Stimulated activated CD8-positive, alpha-beta memory T cell treated with anti-CD3 and anti-CD28 coated beads, Interleukin-12 subunit alpha, Interleukin-12 subunit beta, amount 100 ng/mL, for 1 hour (primary cell): ENCODE data around the gene MPEG1.

Experiments
- DNase-seq: peaks from one replicate; pipeline ENCODE4 v3.0.0-alpha.2; 2020; ENCODE audit warnings: low read depth

The MPEG1 gene, protein sequence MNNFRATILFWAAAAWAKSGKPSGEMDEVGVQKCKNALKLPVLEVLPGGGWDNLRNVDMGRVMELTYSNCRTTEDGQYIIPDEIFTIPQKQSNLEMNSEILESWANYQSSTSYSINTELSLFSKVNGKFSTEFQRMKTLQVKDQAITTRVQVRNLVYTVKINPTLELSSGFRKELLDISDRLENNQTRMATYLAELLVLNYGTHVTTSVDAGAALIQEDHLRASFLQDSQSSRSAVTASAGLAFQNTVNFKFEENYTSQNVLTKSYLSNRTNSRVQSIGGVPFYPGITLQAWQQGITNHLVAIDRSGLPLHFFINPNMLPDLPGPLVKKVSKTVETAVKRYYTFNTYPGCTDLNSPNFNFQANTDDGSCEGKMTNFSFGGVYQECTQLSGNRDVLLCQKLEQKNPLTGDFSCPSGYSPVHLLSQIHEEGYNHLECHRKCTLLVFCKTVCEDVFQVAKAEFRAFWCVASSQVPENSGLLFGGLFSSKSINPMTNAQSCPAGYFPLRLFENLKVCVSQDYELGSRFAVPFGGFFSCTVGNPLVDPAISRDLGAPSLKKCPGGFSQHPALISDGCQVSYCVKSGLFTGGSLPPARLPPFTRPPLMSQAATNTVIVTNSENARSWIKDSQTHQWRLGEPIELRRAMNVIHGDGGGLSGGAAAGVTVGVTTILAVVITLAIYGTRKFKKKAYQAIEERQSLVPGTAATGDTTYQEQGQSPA

DNA sequence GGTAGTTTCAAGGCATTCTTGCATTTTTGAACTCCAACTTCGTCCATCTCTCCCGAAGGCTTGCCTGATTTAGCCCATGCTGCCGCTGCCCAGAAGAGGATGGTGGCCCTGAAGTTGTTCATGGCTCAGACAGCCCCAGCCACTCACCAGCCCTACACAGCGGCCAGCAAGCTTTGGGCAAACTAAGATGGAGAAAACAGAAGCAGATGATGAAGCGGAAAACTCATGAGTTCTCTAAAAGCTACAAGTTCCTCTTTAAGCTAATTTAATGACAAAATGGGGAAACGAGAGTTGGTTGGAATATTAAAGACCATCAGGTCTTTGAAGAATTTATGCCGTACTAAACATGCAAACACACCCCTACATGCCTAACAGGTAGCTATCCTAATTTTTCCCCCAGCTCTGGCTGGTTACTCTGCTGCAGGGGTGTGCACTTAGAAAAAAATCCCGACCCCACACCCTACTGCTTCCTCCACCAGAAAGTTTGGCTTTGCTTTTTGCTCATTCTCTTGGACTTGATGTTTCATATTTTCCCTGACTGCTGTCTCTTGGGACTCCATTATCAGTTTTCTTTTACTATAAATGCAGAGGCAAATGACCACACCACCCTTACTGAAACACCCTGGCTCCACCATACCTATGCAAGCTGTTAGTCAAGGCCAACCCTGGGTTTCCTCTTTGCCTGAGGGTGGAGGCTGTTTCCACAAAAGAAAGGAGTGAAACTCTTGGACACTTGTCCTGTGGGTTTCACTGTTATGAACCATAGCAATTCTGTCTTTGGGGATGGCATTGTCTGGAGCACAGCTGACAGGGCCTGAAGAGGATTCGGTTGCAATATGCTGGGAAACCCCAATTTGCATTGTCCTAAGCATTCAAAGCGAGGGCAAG is at the start of gene MPEG1:
Gene MPEG1, minus strand, starts transcription at position 184 of the 888 bp plus-strand sequence. Its CDS starts 62 bp downstream, at position 122.
- no peak for DNase-seq

DNA sequence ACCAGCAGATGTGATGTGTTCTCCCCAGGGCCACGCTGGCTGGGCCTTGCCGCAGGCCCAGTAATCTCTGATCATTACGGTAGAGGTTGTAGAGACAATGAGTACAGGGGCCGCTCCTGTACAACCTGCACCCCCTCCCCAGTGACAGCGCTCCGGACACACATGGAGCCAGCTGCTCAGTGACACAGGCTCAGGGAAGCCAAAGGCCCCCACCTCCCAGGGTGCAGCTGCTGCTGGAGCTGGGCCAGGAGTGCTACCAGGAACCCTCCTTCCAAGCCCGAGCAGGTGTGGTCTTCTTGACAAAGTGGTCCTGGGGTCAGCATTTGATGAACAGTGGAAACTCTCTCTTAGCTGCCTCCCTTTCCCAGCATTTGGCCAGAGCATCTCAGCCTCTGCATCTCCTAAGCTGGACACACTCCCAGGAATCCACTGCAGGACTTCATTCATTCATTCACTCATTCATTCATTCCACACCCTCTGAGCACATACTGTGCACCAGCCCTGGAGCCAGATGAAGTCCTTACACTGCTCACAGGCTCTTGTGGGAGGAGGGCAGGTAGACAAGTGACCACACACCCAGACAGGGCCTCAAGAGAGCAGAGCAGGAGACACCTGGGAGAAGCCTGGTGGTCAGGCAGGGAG is 49.6 kb upstream of the MPEG1 start:
- DNase-seq, result no peak

DNA sequence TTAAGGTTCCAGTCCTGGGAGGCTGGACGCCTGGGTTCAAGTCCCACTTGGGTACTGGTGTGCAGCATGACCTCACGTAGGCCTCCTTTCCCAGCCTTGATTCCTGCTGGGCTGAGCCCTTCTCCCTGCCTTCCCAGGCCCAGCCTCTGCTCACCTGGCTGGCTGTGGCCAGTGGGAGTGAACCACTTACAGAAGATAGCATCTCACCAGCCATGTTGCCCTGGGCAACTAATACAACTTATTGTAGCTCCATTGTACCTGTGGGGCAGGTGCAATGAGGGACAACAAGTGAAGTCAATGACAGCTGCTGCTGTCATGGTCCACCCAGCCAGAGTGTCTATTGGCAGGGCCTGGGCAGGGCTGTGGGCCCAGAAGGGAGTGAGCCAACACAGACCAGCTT is 48.4 kb upstream of the MPEG1 start:
- DNase-seq, result no peak

DNA sequence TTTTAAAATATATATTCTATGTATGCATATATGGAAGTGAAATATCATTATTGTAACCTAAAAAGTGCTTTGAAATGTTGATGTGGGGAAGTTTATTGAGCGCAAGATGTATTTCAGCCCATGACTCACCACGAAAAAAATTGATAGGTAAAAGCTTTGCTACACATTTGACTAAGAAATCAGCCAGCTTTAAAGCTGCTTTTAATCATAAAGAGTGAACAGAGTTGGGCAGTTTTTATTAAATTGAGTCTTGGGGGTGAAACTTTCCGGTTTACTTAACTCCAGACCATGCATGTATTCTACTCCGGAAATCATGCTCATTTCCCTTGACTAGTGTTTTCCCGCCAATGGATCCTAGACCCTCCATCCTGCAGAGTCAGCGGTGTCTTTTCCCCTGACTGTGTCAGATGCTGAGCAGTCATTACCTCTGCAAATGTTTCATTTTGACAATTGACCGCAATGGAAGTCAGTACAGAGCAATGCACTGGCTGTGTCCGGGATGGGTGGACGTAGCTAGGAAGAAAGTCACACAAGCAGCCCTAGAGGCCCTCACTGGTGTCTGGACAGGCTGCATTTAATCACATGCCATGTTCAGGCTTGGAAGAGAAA is 47.2 kb upstream of the MPEG1 start:
- DNase-seq, result no peak

DNA sequence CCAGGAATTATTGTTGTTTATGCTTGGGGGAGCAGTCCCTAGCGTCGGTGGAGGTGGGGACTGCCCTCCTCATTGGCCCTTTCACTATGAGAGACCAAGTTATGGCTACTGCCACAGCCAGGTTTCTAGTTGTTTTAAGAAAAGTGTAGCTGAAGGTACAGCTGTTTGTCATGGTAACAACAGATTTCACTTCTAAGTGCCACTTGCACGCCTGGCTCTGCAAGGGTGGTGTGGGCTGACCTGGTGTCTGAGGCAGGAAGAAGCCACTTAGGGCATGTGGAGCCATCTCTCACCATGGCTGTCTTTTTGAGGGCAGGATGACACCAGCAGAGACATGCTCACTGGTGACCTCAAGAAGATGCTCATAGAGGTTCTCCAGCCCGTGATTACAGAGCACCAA is 46.3 kb upstream of the MPEG1 start:
- no peak for DNase-seq

DNA sequence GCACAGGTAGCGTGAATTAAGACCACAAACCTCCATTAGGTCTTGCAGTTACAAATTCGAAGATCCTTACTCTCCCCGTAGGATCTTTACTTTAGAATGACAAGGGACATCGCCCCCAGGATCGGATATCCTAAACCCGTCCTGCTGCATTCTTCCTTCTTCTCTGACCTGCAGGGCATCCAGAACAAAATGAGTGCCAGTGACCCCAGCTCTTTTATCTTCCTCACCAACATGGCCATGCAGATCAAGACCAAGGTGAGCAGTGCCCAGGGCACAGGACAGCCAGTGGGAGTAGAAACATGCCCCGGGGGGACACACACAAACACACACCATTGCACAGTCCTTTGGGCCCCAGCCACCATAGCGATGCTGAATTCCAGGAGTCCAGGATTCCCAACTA is 42.6 kb upstream of the MPEG1 start:
- no peak for DNase-seq

DNA sequence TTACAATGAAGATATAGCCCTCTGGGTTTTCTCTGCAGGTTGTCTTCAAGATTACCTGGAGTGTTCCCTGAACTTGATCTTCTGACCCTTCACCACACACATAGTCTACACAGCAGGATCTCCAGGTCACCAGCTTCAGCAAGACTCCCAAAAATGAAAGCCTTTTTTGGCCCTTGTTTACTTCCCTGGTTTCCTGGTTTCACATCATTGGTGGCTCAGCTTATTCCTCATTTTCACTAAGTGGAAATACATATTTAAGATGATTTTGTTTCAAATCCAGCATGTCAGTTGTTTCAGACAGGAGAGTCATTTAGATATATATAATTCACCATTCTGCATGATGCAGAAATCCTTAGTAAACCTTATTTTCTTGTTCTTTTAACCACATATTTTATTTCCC is 41.6 kb upstream of the MPEG1 start:
- DNase-seq, result no peak

DNA sequence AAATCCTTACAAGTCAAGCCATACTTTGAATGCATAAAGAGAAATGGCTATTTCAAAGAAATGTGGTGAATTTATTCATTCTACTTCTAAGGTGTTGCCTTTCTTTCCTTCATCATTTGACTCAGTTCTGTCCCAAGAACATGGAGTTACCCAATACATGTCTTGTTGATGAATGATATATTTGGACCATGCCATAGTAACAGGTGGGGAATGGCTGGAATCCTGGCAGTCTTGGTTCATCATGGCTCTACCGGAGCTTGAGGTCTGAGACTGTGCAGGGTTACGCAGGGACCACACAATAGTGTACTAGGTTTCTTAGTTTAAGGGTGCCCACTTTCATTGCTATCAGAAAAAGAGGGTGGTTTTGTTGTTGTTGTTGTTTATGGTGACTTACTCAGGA is 40.3 kb upstream of the MPEG1 start:
- no peak for DNase-seq

DNA sequence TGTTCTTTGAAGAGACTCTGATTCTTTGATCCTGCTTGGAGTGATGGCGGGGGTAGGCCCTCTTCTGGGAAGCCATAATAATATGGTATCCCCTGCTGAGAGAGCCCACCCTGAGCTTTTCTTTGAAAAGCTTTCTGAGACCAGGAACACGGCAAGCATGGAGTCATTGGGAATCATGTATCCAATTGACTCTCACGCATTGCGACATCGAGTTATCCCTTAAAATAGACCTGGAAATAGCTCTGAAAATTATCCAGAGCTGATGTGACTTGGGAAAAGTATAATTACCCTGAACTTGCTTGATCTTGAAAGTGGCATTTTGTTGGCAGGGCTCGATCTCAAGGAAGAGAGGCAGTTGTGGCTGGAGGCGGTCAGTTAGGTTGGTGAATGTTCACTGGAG is 36.8 kb upstream of the MPEG1 start:
- no peak for DNase-seq

DNA sequence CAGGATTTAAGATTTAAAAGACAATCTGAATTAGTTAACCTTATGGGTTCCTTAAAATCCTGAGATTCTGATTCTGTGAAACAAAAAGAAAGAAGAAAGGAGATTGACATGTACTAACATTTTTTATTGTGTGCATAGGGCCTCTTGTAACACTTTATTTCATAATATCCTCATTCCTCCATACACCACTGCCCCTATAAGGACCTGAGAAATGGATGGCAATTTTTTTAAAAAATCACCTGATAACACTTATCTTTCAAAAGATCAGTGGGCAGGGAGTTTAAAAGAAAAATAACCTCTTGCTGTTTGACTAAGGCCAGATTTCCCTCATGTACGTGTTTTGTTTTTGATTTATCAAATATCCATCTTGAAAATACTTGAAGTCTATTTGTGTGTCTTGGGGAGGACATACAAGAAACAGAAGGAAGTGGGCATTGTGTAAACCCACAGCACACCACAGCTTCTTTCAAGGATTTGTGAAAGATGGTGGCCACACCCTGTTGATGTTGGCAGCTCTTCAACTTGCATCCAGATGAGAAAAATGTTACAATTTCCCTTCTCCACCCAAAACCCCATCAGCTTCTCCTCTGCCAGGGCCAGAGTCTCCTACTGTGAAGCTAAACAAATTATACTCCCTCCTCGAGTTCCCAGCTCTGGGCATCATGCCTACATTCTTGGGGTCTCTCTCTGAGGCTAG is 35.0 kb upstream of the MPEG1 start:
- DNase-seq, result no peak

DNA sequence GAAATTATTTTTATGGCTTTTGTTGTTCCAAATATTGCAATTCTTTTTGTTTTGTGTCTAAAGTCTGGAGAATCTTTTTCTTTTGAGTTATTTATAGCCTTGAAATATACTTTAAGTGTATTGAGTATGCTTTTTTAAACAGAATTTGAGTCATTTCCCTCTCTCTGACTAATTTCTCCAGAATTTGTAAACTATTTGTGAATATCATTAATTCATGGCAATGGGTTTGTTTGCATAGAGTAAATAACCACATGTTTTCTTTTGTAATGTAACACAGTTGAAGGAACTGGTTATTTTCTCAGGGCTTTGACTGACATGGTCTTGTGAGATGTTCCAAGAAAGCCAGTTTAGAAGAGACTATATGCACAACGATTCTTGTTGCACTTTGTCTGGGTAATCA is 30.9 kb upstream of the MPEG1 start:
- DNase-seq, result no peak

DNA sequence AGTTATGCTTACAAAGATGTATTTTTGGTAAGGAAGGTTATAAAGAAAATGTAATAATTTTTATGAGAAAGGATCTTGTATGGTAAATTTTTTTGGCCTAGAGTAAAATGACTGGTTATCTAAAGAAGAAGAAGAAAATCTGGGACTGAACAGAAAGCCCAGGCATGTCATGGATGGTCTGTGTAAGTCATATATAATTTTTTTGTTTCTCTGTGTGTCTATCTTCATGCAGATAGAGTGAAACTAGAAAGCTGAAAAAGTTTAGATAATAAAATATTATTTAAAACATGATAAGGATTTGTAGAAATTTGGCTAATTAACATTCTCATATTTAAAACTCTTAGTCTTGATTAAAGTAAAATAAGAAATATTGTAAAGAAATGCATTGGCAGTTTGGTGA is 27.6 kb upstream of the MPEG1 start:
- DNase-seq, result no peak

DNA sequence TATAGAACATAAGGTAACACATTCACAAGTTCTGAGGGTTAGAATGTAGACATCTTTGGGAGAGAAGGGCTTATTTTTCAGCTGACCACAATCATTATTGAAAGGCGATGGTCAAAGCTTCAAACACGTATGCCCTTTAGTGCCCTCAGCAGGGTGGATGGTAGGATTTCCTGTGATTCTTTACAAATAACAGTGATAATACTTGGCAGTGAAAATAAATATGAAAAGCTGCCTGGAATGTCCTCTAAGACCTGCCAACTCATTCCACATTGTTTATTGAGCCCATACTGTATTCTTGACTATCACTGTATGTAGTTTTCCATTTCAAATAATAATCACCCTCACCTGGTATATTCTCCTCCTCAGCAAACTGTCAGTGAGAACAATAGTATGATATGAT is 13.7 kb upstream of the MPEG1 start:
- DNase-seq, result no peak

DNA sequence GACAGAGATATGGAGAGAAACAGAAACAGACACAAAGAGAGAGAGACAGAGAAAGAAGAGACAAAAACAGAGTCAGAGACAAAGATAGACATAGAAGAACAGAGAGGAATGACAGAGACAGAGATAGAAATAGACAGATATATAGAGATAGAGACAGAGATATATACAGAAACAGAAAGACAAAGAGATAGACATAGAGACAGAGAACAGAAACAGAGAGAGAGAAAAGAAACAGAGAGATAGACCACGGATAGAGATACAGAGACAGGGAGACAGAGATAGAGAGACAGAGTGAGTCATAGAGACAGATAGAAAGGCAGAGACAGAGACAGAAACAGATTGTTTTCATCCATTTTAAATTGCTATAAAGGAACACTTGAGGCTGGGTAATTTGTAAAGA is 12.3 kb upstream of the MPEG1 start:
- no peak for DNase-seq

DNA sequence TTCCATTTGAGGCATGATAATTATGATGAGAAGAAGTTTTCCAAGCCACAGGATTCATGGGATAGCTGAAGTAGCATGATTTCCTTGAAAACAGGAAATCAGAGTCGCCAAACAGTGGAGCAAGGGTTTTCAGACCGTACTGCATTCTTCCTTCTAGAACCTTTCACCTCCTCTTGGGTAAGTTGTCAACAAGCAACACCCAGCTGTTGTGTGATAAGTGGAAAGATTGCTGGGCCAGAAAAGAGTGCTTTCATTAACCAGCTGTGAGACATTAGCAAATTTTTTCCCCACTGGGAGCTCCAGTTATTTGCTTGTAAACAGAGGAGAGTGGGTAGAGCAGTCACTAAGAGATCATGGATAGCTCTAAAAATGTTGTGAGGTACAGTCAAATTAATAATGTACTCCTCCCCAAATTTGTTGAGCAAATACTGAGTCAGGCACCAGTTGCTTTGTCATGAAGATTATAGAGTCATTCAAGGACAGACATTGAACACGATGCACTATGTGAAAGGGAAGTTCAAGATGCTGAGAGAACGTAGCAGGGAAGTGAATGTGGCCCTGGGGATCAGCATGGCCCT is 11.7 kb upstream of the MPEG1 start:
- DNase-seq, result no peak

DNA sequence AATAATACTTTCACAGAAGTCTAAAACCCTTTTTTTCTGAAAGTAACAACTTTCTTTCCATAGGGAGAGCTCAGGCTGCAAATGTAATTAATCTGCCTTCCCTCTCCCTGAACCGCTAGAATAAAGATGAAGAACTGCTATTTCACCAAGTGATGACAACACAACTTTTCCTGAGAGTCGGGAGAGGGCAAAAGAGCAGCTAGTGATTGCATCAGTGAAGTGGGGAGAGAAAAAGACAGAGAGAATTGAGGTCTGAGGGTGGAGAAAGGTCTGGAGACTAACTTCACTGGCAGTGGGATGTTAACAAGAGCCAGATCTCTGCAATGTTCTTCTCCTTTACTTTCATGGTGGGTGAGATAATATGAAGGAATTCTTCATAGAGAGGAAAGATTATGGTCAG is 10.9 kb upstream of the MPEG1 start:
- no peak for DNase-seq

DNA sequence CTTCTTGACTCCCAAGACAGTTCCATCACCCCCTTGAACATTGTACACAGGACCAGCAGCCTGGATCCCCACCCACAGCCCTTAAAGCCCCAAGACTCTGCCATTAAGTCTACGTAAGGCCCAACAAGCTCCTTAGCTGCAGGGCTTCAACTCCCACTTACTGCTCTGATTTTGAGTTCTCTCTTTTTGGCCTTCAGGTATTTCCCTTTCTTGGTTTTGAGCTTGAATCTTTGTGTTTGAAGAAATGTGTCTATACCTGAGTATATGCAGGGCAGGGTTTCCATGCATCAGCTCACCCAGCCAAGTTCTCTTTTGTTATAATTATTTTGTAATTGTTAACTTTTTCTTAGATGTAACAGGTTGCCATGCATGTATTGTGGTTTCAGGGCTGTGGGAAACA is 10.4 kb upstream of the MPEG1 start:
- DNase-seq, result no peak

DNA sequence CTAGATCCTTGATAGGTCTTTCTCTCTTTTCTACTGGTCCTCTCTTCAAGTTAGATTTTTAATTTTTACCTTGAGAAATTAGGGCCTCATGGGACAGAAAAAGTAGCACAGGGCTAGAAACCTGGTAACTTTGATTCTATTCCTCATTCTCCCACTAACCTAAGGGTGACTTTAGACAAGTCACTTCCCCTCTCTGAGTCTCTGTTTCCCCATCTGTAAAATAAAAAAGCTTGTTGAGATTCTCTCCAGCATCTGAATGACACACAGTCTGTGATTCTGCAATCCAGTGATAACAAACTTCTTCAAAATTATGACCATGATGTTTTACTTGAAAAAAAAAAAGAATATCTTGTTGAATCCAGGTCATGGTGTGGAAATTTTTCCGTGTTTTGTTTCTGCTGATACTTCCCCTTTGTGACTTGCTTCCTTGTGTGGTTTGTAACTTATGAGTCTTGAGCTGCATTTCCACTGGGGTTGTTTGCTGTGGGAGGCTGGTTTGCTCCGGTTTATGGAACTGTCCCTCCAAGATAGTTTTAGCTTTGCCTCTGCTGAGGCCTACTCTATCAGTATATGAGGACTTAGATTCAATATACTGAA is 9.8 kb upstream of the MPEG1 start:
- DNase-seq, result no peak

DNA sequence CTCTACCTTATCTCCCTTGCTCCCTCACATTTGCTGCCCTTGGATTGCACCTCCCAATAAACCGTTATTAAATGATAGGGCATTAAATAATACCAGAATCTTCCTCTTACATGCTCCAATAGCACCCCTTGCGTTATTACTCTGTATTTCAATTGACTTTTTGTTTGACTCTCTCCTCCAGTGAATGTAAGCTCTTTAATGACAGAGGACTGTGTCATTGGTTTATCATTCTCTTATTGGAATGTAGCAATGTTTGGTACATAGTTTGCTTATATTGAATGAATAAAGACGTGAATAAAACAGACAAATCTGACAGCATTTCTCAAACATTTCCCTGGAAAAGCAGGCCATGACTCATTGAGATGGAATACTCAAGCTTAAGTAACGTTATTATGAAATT is 8.7 kb upstream of the MPEG1 start:
- DNase-seq, result no peak

DNA sequence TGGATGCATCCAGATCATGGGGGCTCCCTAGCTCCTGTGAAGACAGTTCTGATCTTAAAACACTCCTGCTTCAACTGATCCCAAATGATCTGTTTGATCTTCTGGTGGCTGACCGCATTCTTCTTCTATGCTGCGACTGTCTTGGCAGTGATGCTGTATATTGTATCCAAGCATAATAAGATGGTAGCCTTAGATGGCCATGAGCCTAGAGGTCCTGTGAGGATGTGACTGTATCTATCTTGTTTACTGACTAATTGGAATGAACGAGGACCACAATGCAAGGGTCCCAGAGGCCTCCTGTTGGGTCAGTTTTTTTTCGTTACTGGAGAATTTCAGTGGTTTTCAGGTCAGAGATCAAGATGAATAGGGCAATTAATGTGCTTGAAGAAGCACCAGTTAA is 7.1 kb upstream of the MPEG1 start:
- no peak for DNase-seq
